RCC 7860 (cell line): ENCODE measurements around the gene WBP1.

ENCODE experiments used
- DNase-seq: peaks from one replicate; pipeline ENCODE4 v3.0.0-alpha.2; 2015; ENCODE audit warnings: low spot score
- FAIRE-seq: peaks from 2 replicates; lab custom pipeline; 2012; peaks lifted over from hg19 to GRCh38; lab: Jason Lieb, UNC

Gene WBP1

DNA sequence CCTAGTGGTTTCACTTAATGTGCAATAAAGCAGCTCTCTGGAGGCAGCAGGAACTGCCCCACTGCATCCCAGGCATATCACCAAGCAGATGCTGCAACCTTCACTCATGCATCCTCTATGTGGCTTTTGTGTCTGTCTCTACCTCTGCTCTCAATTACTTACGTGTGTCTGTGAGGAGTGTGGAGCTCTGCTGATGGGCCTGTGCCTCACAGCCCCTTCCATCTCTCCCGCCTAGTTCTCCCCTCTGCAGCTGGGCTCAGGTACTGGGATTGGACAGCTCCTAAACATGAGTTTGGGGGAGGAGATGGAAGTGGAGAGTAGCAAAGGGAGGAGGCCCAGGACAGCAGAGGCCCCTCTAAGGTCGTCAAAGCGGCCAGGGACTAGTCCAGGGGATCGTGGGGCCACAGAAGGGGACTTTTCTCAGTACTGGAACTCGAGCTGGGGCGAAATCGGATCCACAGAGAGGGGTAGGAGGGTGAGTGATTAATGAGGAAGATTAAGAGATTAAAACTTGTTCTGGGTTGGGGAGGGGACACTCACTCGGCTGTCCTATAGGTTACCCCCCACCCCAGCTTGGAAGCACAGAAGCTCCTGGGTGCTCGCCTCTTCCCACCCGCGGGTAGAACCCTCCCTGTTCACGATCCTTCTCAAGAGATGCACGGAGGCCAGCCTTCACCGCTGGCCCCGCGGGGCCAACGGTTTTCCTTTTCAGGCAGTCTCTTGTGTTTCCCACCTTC, 43.3 kb downstream of the WBP1 start:
- no peak for DNase-seq
- FAIRE-seq: no peak

- DNase-seq (peak; percentile 9), FAIRE-seq (no peak)
Observed at GRCh38 chr2:74502147-74502719, 44.0 kb downstream of the WBP1 start.

DNA sequence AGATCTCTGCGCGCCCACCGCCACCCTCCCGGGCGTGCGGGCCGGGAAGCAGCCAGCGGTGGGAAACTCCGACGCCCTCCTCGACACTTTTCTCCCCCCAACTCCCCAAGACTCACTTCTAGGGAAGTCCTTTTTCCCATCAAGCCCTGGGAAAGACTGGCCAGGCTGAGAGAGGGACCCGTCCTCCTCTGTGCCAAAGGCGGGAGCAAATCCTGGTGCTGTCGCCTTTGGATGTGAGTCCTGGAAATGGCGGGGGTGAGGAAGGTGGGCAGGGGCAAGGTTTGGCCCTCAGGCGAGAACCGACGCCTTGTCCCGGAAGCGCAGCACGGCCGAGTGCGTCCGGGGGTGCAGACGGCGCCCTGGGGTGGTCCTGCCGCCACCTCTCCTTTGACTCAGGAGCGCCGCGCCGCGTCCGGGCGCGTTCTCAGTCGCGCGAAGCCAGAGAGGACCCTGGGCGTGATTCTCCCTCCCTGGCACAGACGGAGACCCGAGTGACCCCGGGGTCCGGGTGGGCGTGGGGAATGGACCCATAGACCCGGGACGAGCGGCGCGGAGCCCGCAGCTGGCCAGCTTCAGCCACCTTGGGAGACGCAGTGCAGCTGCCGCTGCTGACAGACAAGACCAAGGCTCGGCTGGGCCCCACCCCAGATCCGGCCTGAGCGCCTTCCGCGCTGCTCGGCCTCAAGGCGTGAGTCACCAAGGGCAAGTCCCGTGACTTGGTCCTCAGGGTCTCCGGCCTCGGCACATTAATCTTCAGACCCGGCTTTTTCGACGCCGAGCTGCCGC, 44.7 kb downstream of the WBP1 start:
- FAIRE-seq (no peak), DNase-seq (peak; percentile 68)

DNA sequence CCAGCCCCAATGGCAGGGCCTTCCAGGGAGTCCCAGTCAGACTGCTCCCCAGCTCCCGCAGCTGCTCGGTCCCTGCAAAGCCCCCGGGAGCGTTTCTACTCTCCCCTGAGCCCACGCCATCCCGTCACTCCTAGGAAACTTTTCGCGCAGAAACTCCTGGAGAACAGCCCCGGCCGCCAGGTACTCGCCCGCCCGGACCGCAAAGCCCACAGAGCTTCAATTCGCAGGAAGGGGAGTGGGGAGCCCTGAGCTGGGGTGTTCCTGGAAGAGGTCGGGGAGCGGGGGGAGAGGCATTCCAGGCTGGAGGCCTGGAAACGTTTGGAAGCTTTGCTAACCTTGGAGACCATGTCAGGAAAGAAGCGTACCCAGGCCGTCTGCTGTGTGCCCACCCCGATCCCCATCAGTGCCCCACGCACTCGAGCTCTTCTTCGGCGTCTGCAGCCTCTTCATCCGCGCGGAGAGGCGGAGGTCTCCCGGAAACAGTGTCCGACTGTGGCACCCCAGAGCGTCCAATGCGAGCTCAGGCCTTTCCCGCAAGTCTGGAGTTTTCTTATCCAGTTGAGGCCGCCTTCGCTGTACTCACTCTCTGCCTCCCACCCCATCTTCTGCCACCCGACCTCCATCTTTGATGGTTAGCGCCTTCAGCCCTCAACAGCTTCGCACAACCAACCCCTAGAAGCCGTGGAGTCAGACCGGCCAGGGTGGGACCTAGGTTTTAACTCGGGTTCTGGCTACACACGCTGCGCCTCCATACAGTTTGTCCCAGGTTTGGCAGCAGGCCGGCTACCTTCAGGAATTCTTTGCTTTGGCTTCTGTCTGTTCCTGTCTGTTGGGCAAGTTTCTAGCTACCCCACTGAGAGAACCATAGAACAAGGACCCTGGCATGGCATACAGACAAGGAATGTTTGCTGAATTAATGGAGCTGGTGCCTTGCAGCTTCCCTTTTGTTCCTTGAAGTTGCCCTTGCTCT, 45.6 kb downstream of the WBP1 start:
- no peak for FAIRE-seq
- no peak for DNase-seq

GRCh38 chr2:74504591-74504990, 46.4 kb downstream of the WBP1 start:
- FAIRE-seq (no peak), DNase-seq (no peak)

DNA sequence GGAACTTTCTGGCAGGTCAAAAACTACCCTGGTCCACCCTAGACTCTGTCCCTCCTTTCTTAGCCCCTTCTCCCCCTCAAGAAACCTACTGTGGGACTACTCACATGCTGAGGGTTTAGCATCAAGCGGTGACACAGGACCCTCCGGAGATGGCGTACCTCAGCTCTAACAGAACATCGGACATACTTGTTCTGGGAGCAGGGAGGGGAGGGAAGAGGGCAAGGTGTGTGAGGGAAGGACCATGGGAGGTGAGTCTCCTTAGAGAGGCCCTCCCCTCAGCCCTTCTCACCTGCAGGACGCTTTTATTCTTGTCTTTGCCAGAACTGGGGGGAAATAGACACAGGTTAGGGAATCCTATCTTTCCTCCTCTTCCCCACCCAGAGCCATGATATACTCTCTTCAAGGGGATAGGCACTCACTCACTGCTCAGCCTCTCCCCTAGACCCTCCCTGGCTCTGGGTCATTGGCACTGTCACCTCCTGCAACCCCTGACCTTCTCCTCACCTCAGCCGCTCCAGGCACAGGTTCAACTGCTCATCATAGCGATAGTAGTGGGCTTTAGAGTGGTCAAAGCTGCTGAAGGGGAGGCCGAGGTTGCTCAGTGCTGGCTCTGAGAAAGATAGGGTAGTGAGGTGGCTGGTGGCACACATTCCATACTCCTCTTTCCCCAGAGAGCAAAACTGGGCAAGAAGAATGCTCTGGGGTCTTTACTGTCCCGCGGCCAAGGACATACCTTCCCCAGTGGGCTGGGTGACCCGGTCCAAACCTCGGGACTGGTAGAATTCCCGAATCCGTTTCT, 47.4 kb downstream of the WBP1 start:
- DNase-seq (no peak), FAIRE-seq (no peak)

GRCh38 chr2:74507145-74507925, 49.1 kb downstream of the WBP1 start, which contains the start of gene PCGF1:
TSS of gene PCGF1 (minus strand) at chr2:74507695. CDS start at chr2:74507668, 27 bp downstream.
- peak; percentile 93 for DNase-seq
- peak; percentile 49 for FAIRE-seq

DNA sequence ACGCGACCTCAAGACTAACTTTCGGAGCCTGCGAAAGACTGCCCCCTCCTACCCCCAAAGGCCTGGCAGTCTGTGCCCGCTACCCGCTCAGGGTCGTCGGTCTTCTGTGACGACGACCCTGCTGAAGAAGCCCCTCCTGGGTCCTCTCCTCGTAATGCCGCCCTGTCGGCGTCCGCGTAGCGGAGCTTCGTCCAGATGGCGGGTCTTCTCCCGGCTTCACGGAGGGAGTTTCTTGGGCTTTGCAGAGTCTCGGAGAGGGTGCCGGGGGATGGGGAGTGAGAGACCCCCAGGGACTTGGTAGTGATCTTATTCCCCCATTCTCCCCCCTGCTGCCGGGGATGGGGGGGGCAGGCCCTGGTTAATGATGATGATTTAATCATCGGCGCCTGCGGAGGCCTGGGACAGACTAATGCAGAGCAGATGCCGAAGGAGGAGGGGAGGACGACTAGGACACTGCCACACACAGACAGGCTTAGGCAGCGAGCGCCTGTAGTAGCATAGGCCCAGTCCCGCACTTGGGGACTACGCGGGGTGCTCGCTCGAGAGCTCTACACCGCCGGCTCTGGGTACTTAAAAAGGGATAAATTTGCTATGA, 49.8 kb downstream of the WBP1 start:
- DNase-seq (no peak), FAIRE-seq (no peak)

GRCh38 chr2:74510272-74510671, 52.0 kb downstream of the WBP1 start:
- FAIRE-seq (no peak), DNase-seq (no peak)
